CD4-positive, alpha-beta T cell treated with Interleukin-6 for 4 hours (primary cell): ENCODE data around the gene PIAS2.
"Not testable (repeated sequence)": the region's sequence is repeated elsewhere in the genome, so short reads cannot be mapped to it uniquely, and the experiment has no call there.

Experiments
- DNase-seq: peaks from one replicate; pipeline ENCODE4 v3.0.0-alpha.2; 2020; ENCODE audit warnings: mixed read lengths

The PIAS2 gene

GRCh38 chr18:46831434-46831833 is 85.9 kb downstream of the PIAS2 start:
- no peak for DNase-seq

- no peak for DNase-seq
These were observed 86.7 kb downstream of the PIAS2 start for GRCh38 chr18:46830633-46831032.

GRCh38 chr18:46829947-46830346 is 87.4 kb downstream of the PIAS2 start:
- DNase-seq, result no peak

GRCh38 chr18:46829531-46829930 is 87.8 kb downstream of the PIAS2 start:
- no peak for DNase-seq

- DNase-seq, result no peak
These were observed 95.2 kb downstream of the PIAS2 start for GRCh38 chr18:46821856-46822711.

GRCh38 chr18:46820863-46821262 is 96.4 kb downstream of the PIAS2 start:
- no peak for DNase-seq

GRCh38 chr18:46815661-46816060 is 101.6 kb downstream of the PIAS2 start:
- no peak for DNase-seq

- no peak for DNase-seq
These were observed 102.9 kb downstream of the PIAS2 start for GRCh38 chr18:46814399-46814798.

GRCh38 chr18:46812311-46812710 is 105.0 kb downstream of the PIAS2 start:
- DNase-seq, result no peak

- no peak for DNase-seq
These were observed 106.8 kb downstream of the PIAS2 start for GRCh38 chr18:46810481-46811000.

- no peak for DNase-seq
These were observed 108.2 kb downstream of the PIAS2 start for GRCh38 chr18:46809145-46809544.

GRCh38 chr18:46795945-46796344 is 121.4 kb downstream of the PIAS2 start:
- not testable (repeated sequence) for DNase-seq

- no peak for DNase-seq
These were observed 122.7 kb downstream of the PIAS2 start for GRCh38 chr18:46794607-46795006.

- DNase-seq, result no peak
These were observed 123.7 kb downstream of the PIAS2 start for GRCh38 chr18:46793565-46793964.

GRCh38 chr18:46789088-46789487 is 128.2 kb downstream of the PIAS2 start:
- DNase-seq, result no peak

GRCh38 chr18:46787674-46788073 is 129.6 kb downstream of the PIAS2 start:
- no peak for DNase-seq

- no peak for DNase-seq
These were observed 144.9 kb downstream of the PIAS2 start for GRCh38 chr18:46772357-46772756.

GRCh38 chr18:46771141-46771540 is 146.2 kb downstream of the PIAS2 start:
- DNase-seq, result no peak

- DNase-seq, result no peak
These were observed 146.6 kb downstream of the PIAS2 start for GRCh38 chr18:46770708-46771107.

- no peak for DNase-seq
These were observed 149.0 kb downstream of the PIAS2 start for GRCh38 chr18:46768166-46768921.

GRCh38 chr18:46767217-46767616 is 150.1 kb downstream of the PIAS2 start:
- DNase-seq, result no peak

GRCh38 chr18:46764586-46764985 is 152.7 kb downstream of the PIAS2 start:
- DNase-seq, result no peak

- no peak for DNase-seq
These were observed 156.1 kb downstream of the PIAS2 start for GRCh38 chr18:46761059-46761769.
